ENCODE data around the gene POLR1A.

The POLR1A gene

DNA sequence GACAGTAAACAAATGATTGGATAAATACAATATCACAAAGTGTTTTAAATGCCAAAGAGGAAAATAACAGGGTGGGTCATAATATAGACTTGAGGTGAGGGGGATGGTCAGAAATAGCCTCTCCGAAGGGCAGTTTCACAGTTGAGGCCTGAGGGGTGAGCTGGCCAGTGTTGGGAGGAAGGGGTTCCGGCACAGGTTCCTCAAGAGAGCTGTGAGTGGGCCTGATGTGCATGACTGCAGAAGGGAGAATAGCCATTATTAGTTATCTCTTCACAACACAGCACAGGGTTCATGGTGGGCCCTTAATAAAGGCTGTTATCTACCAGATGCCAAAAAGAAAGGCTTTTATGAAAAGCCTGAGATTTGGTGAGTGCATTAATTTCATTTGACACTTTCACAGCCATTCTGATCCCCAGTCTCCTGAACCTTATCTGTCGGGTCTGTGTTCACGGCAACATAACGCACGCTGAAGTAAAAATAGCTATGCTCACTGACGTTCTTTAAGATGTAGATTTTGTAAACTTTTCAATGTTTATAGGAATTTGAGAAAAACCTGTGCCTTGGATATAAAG is 39.6 kb downstream of the POLR1A start:
- H3K4me3 ChIP-seq, result no peak overlapping the region
- H3K27me3 ChIP-seq, result no peaks in the 10 kb centered on the region
- H3K4me2 ChIP-seq, result no peak overlapping the region
- H3K9ac ChIP-seq, result no peak overlapping the region
- no peak overlapping the region for H3K27ac ChIP-seq
- no peak for TF ChIP-seq Cebpa-rat (IDR thresholded peaks at IDR 0.05)
- peaks cover 97% of the 10 kb centered on the region for H3K36me3 ChIP-seq
- H3K4me1 ChIP-seq, result peaks cover 17% of the 10 kb centered on the region
- H3K9me3 ChIP-seq, result 0 out of 2 replicates have a peak, but pooled peaks cover 3% of the 10 kb centered on the region
- no peaks in the 10 kb centered on the region for H4K20me1 ChIP-seq

GRCh38 chr2:86065512-86065911 is 40.2 kb downstream of the POLR1A start:
- no peak for TF ChIP-seq Cebpa-rat (IDR thresholded peaks at IDR 0.05)
- Histone ChIP-seq H3K9ac (no peak overlapping the region), H3K27ac (no peak overlapping the region), H3K4me1 (peaks cover 17% of the 10 kb centered on the region), H3K4me3 (no peak overlapping the region), H3K9me3 (0 out of 2 replicates have a peak, but pooled peaks cover 3% of the 10 kb centered on the region), H3K36me3 (peaks cover 97% of the 10 kb centered on the region), H3K4me2 (no peak overlapping the region), H4K20me1 (no peaks in the 10 kb centered on the region), H3K27me3 (no peaks in the 10 kb centered on the region)

DNA sequence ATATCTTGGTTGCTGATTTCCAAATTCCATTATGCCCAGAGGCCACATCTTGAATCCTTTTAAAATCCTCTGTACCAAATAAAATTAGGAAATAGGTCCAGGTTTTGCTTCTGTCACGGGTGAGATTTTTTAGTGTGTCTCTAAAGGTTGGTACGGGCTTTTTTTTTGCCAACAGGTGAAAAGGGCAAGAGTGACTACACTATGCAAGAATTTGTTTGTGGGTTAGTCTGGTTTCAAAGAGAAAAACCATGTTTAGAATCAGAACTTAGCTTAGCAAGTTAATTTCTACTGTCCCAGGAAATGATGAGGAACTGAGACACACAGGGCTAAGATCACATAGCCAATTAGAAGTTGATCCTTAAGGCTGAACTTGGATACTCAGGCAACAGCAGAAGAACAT is 41.7 kb downstream of the POLR1A start:
- H3K4me2 ChIP-seq, result no peak overlapping the region
- H3K36me3 ChIP-seq, result peaks cover 95% of the 10 kb centered on the region

GRCh38 chr2:86062043-86062442 is 43.6 kb downstream of the POLR1A start:
- no peak overlapping the region for H3K27ac ChIP-seq
- no peaks in the 10 kb centered on the region for H3K27me3 ChIP-seq
- 0 out of 2 replicates have a peak, but pooled peaks cover 3% of the 10 kb centered on the region for H3K9me3 ChIP-seq
- peaks cover 95% of the 10 kb centered on the region for H3K36me3 ChIP-seq
- H3K4me3 ChIP-seq, result no peak overlapping the region
- H3K4me2 ChIP-seq, result no peak overlapping the region
- H3K4me1 ChIP-seq, result no peaks in the 10 kb centered on the region
- no peaks in the 10 kb centered on the region for H4K20me1 ChIP-seq
- no peak overlapping the region for H3K9ac ChIP-seq
- no peak for TF ChIP-seq Cebpa-rat (IDR thresholded peaks at IDR 0.05)

More for the DNA sequence above, 41.7 kb downstream of the POLR1A start:
- Histone ChIP-seq H3K4me3 (no peak overlapping the region), H3K9ac (no peak overlapping the region), H3K4me1 (peaks cover 5% of the 10 kb centered on the region), H3K9me3 (0 out of 2 replicates have a peak, but pooled peaks cover 3% of the 10 kb centered on the region), H3K27ac (no peak overlapping the region), H3K27me3 (no peaks in the 10 kb centered on the region), H4K20me1 (no peaks in the 10 kb centered on the region)
- no peak for TF ChIP-seq Cebpa-rat (IDR thresholded peaks at IDR 0.05)

- Histone ChIP-seq H3K27me3 (no peaks in the 10 kb centered on the region), H3K36me3 (peaks cover 95% of the 10 kb centered on the region), H4K20me1 (0 out of 2 replicates have a peak, but pooled peaks cover 6% of the 10 kb centered on the region), H3K4me3 (no peak overlapping the region), H3K4me2 (no peak overlapping the region), H3K4me1 (no peaks in the 10 kb centered on the region), H3K27ac (no peak overlapping the region), H3K9me3 (no peaks in the 10 kb centered on the region), H3K9ac (no peak overlapping the region)
- no peak for TF ChIP-seq Cebpa-rat (IDR thresholded peaks at IDR 0.05)
Measured at GRCh38 chr2:86056590-86057331, 48.9 kb downstream of the POLR1A start.

DNA sequence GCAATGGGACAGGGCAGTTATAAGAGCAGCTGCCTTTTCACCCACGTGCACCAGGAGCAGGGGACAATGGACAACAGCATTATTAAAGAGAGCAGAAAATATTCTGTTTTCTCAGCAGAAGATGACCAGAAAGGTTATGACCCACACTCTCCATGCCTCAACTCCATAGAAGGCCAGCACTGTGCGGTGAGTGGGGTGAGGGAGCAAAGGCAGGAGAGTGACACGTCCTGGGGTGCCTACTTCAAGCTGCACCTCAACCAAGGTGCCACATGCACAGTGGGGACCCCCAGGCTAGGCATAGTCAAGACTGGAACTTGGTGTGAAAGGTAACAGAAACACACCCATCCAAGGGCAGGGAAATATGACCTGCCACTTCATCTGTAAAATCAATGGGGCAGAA is 50.4 kb downstream of the POLR1A start:
- Histone ChIP-seq H3K4me3 (no peak overlapping the region), H4K20me1 (0 out of 2 replicates have a peak, but pooled peaks cover 6% of the 10 kb centered on the region), H3K4me1 (no peaks in the 10 kb centered on the region), H3K36me3 (peaks cover 93% of the 10 kb centered on the region), H3K27ac (no peak overlapping the region), H3K27me3 (no peaks in the 10 kb centered on the region), H3K9ac (no peak overlapping the region), H3K9me3 (no peaks in the 10 kb centered on the region), H3K4me2 (no peak overlapping the region)
- no peak for TF ChIP-seq Cebpa-rat (IDR thresholded peaks at IDR 0.05)

DNA sequence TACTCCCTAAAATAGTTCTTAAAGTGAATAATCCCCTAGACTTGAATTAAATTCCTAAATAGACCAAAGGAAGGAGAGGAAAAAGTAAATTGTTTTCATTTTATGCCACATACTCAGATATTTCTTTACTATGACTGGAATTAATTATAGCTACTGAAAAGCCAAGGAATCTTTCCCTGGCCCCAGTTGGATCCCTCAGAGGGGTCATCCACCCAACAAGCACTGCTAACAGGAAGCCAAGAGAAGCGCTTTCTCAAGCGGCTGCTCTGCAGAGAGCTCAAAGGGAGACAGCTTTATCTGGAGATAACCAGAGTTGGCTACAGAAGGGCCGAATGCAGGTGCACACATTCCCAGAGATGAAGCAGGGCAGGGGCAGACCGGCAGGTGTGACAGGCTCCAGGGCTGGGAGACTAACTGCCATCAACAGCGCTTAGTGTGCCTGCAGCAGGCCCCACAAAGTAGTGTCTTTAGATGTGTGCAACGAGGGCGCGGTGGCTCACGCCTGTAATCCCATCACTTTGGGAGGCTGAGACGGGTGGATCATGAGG is 51.1 kb downstream of the POLR1A start:
- no peak for TF ChIP-seq Cebpa-rat (IDR thresholded peaks at IDR 0.05)
- Histone ChIP-seq H3K9me3 (no peaks in the 10 kb centered on the region), H3K4me2 (no peak overlapping the region), H3K27me3 (no peaks in the 10 kb centered on the region), H3K4me3 (no peak overlapping the region), H4K20me1 (0 out of 2 replicates have a peak, but pooled peaks cover 6% of the 10 kb centered on the region), H3K9ac (no peak overlapping the region), H3K36me3 (peaks cover 94% of the 10 kb centered on the region), H3K27ac (no peak overlapping the region), H3K4me1 (no peaks in the 10 kb centered on the region)

GRCh38 chr2:86053166-86053565 is 52.5 kb downstream of the POLR1A start:
- H3K4me2 ChIP-seq, result no peak overlapping the region
- no peaks in the 10 kb centered on the region for H3K27me3 ChIP-seq
- no peaks in the 10 kb centered on the region for H3K4me1 ChIP-seq
- TF ChIP-seq Cebpa-rat (IDR thresholded peaks at IDR 0.05), result no peak
- H3K4me3 ChIP-seq, result no peak overlapping the region
- no peak overlapping the region for H3K27ac ChIP-seq
- H3K9me3 ChIP-seq, result no peaks in the 10 kb centered on the region
- H3K9ac ChIP-seq, result no peak overlapping the region
- peaks cover 94% of the 10 kb centered on the region for H3K36me3 ChIP-seq
- H4K20me1 ChIP-seq, result 0 out of 2 replicates have a peak, but pooled peaks cover 6% of the 10 kb centered on the region

- no peak for TF ChIP-seq Cebpa-rat (IDR thresholded peaks at IDR 0.05)
- peaks cover 94% of the 10 kb centered on the region for H3K36me3 ChIP-seq
- H3K4me1 ChIP-seq, result no peaks in the 10 kb centered on the region
- no peak overlapping the region for H3K9ac ChIP-seq
- H4K20me1 ChIP-seq, result 0 out of 2 replicates have a peak, but pooled peaks cover 6% of the 10 kb centered on the region
- no peak overlapping the region for H3K4me3 ChIP-seq
- no peak overlapping the region for H3K4me2 ChIP-seq
- H3K27ac ChIP-seq, result no peak overlapping the region
- no peaks in the 10 kb centered on the region for H3K9me3 ChIP-seq
- no peaks in the 10 kb centered on the region for H3K27me3 ChIP-seq
Measured at GRCh38 chr2:86052676-86053075, 53.0 kb downstream of the POLR1A start.

DNA sequence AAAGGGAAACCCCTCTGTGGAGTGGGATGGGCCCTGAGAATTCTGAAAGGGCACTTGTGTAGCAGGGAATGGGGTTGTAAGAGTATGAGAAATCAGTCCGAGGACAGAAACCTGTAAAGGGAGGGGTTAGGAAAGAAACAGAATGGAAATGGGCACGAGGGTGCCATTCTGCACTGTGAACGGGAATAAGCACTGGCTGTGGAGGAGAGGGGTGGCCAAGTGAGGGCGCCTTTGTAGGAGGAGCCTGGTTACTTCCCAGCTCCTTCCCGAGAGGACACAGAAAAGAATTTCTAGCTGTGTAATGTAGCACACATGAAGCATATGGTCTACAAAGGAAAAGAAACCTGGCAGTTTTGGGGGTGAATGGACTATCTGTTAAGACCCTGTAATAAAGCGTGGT is 53.4 kb downstream of the POLR1A start:
- TF ChIP-seq Cebpa-rat (IDR thresholded peaks at IDR 0.05), result no peak

More for the DNA sequence above, 53.4 kb downstream of the POLR1A start:
- no peaks in the 10 kb centered on the region for H3K27me3 ChIP-seq
- no peak overlapping the region for H3K4me2 ChIP-seq
- H3K9ac ChIP-seq, result no peak overlapping the region
- peaks cover 97% of the 10 kb centered on the region for H3K36me3 ChIP-seq
- H3K4me3 ChIP-seq, result no peak overlapping the region
- H3K9me3 ChIP-seq, result no peaks in the 10 kb centered on the region
- H3K27ac ChIP-seq, result no peak overlapping the region
- H4K20me1 ChIP-seq, result 0 out of 2 replicates have a peak, but pooled peaks cover 6% of the 10 kb centered on the region
- H3K4me1 ChIP-seq, result no peaks in the 10 kb centered on the region
